GM19438 (cell line): ENCODE data around the gene TRAF3.

Experiments used
- ATAC-seq: cut with Tn5 transposase; IDR thresholded peaks from one replicate; pipeline ENCODE4 v1.9.1; 2021; ENCODE audit warnings: low read depth; ENCODE audit not compliant: unreplicated experiment

The TRAF3 gene

DNA sequence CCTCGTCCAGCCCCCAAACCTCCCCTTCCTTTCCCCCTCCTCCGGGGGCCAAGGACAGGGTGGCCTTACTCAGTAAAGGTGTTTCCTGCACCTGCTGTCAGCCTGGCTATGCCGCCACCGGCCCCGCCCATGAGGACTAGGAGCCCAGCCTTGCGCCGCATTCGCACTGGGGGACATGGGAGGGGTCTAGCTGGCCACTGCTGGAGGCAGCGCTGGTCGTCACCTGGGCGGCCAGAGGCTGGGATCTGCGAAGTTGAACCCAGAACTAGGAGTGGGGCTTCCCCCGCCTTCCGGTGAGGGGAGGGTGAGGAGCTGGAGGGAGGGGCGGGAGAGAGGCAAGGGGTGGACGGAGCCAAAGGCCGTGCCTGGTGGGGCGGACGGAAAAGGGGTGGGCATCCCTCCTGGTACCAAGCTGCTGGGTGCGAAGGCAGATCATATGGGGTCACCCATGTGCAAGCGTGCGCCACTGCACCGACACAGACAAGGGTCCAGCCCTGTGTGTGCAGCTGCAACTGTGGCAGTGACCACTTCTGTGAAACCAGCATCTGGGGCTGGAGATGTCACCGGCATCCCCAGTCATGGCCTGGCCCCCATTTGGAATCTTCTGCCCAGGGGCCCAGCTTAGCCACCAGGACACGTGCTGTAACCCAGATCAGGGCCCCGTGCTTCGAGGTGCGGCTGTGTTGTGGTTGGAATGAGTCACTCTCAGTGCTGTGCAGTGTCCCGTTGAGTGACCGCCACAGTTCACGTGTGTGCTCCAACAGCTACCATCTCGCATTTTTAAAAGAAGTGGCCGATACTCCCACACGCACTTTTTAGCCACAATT lies 153.7 kb downstream of the TRAF3 start:
- ATAC-seq = no peak

DNA sequence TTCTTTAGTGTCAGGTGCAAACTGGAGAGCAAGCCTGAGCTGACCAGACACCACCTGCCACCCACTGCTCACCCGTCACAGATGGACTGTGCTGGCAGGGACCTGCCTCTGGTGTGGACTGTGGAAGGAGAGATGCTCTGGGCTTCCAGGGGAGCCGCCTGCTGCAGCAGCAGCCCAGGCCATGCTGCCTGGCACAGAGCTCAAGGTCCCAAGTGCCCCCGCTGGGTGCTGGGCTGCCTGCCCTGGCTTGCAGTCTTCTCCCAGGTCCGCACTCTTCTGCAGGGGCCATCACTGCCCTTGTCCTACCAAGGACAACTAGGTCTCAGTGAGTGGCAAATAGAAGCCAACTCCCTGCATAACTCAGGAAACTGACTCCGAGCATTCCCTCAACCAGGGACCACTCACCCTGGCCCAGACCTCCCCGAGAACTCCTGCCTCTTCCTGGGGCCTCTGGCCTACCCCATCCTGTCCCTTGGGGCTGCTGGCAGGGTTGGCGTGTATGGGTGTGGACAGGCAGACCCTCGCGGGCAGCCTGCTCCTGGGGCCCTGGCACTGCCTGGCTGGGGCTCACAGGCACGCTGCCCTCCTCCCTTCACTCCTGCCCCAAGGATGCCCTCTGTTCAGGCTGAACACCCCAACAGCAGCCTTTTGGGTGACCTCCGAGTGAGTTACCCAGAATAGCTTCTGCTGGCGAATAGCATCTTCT lies 154.5 kb downstream of the TRAF3 start:
- ATAC-seq = no peak

DNA sequence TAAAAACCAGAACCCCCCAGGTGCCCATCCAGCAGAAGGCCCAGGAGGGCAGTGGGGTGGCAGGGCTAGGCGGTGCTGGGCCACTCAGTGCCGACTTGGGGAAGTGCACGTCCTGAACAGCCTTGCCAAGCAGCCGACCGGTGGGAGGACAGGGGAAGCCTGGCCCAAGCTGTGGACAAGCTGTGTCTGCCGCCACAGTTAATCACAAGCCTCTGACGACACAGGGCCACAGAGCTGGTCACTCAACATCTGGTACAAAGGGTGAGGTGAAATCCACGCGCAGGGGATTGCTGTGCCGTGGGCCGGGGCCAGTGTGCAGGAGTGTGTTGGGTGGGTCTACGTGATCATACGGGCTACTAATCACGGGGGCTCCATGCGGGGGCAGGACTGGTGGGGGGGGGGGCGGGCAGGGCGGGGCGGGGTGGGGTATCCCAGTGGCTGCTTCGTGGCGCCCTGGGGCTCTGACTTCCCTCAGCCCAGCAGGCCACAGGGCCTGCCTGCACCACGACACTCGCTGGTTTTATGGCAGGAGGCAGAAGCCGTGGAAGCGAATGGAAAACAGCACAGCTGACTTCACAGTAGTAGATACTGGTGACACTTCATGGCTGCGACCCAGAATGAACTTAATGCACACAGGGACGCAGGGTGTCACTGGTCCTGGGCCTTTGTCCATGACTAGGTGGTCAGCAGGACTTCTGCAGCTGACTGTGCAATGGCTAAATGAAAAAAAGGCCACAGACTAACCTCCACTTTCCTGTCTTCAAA lies 155.4 kb downstream of the TRAF3 start:
- ATAC-seq = no peak

DNA sequence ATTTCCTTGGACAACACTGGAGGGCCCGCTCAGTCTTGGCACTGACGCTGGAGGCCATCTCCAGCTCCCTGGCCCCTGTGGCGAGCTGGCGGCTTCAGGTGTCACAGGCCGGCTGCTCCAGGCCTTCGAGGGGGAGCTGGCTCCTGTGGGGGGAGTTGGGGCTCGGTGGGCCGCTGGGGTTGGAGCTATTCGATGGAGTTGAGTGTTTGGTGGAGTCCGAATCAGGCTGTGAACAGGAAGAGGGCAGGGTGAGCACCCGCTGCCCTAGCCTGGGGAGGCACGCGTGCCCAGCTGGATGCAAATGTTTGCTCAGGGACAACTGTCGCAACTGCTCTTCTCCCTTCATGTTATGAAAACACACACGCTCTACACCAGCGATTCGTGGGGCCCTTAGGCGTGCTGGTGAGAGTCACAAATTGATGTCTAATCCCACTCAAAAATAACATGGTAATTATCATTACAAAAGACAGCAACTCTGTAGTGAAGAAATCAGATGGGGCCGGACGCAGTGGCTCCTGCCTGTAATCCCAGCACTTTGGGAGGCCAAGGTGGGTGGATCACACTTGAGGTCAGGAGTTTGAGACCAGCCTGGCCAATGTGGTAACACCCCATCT lies 156.5 kb downstream of the TRAF3 start:
- ATAC-seq = no peak

DNA sequence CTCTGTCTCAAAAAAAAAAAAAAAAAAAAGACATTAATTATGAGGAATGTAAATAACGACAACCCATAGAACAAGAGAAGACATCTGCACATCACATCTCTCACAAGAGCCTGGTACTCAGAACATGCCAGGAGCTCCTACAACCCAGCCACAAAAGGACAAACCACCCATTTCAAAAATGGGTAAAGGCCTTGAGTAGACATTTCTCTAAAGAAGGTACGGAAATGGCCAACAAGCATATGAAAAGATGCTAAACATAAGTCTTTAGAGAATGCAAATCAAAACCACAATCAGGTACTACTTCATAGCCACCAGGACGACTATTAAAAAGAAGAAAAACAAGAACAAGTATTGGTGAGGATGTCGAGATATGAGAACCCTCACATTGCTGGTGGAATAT lies 158.5 kb downstream of the TRAF3 start:
- no peak for ATAC-seq

DNA sequence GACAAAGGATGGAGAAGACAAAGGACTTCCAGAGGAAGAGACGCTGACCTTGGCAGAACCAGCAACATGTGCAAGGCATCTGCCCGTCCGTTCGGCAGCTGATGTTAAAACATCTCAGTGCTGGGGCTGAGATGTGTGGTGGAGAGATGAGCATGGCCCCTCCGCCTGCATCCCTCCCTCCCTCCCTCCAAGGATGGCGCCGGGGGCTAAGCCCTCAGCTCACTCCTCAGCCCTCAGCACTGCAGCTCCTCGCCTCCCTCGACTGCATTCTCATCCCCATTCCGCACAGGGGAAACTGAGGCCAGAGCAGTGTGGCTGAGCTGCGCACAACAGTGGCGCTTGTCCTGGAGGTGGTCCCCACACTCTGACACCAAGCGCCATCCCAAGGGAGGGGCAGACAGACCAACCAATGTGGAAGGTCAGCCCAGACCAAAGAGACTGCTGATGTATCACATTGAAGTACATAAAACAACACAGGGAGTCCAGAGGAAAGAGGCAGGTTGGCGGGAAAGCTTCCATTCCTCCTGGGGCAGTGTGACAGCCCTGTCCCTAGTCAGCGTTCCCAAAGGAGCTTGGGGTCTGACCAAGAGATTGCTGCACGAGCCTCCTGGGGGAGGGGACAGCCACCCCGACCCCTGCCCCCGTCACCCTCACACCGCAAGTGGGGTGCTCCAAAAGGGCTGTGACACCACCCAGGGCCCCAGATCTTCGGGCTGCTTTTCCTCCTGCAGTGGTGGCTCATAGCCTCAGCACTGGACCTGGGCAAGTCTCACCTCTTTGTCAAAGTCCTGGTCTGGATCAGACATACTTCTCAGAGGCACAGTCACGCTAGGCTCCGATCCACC lies 160.3 kb downstream of the TRAF3 start:
- ATAC-seq = no peak

DNA sequence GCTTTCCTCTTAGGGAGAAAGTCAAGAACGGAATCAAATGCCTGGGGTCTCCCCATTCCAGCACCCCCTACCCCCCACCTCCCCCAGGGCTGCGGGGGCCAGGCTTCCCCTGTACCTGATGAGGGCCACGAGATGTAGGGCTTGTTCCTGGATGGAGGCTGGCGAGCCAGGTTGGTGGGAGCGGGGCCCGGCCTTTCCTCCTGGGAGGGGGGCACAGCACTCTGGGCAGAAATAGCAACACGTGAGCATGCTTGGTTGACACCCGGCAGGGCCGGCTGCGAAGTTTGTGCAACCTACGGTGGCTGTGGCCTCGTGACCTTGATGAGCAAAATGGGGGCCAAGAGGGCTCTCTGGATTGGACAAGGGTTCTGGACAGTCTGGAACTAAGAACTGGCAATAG lies 160.9 kb downstream of the TRAF3 start:
- no peak for ATAC-seq

DNA sequence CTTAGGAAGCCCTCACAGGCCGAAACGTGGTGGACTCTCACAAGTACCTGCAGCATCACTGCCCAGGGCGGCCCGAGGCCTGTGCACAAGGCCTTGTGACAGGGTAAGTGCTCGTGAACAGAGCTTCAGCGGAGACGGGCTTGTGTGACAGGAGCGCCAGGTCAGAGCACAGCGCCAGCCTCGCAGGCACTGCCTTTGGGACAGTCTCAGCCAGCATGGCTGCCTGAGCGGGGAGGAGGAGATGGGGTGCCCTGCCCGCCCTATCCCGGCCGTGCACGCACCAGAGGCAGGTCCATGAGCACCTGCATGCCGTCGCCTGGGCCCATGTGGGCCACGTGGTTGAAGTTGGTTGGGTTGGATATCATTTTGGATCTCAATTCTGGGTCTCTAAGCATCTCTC lies 162.1 kb downstream of the TRAF3 start:
- no peak for ATAC-seq

DNA sequence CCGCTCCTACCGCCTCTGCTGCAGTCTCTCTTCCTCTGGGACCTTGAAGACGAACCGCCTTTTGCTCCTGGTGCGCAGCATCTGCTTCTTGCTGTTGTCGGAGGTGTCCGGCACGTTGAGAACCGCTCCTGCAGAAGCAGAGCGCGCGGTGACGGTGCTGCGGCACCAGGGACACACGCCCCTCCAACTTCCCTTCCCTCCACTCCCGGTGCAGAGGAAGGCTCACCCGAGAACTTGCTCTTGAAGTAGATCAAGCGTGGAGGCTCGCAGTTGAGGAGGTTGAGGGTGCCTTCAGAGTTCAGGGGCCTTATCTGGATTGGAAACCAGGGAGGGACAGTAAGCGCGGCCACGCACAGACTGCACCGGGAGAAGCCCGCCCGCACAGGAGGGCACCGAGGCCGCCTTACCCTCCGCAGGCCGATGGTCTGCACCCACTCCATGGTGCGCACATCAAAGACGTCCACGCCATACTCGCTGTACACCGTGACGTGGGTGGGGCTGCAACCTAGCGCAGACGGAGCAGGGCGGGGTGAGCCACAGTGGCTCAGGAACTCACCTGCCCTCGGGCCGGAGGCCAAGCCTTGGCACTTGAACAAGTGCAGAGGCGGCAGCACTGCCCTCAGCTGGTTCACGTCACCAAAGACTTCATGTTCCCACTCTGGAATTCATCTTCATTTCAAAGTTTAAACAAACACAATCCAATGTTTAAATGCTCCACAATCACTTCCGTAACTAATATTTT lies 162.7 kb downstream of the TRAF3 start:
- no peak for ATAC-seq

DNA sequence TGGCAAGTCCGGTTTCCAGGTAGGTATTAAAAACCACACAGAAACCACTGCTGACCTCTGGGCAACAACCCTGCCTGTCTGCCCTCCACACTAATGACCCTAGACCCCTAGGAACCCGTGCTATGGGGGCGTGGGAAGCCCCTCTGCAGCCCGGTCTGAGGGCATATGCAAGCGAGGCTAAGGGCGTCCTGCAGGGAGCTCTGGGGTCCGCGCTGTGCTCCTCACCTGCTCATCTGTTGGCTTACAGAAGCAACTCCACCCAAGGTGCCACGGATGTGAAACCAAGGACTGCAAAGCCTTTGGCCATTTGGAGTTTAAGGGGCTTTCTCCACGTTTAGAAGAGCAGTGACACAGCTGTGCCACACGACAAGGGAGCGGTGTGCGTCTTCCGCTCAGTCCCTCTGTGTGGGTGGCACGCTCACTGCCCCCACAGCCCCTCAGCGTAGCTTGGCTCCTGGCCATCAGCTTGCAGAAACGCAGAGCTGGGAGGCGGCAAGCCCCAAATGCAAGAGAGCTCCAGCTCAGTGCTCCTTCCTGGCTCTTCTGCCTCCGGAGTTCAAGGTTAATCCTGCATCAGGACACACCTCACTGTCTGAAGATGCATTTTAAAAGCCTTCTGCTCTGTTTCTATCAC lies 163.6 kb downstream of the TRAF3 start:
- no peak for ATAC-seq

DNA sequence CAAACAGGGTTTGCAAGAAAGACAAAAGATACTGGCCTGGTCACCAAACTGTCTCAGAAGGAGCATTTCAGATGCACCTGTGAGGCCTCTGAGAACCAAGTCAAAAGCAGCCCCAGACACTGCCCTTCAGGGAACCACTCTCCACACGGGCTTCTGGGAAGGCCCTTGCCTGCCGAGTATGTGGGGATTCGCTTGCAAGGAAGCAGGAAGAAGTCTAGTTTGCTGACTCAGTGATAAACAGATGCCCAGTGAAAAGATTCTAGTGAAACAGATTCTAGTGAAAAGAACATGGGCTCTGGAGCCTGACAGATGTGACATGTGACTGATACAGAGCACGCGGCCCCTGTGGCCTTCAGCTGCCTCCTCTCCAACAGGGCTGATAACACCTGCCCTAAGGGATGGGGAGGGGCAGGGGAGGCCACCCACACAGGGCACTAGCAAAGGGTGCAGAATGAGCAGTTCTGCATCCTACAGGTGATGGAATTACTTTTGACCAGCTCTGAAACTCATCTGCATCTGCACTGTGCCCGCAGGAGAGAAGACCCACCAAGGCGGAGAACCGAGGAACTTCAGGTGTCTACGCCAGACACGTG lies 164.3 kb downstream of the TRAF3 start:
- no peak for ATAC-seq

DNA sequence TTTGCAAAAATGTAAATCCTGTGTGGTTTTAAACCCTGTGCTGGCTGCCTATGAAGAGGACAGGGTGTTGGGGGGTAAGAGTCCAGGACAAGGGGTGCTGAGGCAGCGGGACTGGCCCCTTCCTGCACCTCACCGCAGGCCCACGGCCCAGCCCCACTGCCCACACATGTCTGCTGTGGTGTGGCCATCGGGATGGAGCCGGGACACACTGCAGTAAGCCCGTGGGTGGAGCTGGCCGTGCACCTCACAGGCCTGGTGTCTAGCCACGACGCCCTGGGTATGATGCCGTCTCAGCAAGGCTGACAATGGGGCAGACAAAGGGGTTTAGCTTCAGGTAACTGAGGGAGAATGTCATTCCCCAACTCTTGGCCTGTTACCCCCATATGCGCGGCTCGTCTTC lies 164.8 kb downstream of the TRAF3 start:
- ATAC-seq = no peak

DNA sequence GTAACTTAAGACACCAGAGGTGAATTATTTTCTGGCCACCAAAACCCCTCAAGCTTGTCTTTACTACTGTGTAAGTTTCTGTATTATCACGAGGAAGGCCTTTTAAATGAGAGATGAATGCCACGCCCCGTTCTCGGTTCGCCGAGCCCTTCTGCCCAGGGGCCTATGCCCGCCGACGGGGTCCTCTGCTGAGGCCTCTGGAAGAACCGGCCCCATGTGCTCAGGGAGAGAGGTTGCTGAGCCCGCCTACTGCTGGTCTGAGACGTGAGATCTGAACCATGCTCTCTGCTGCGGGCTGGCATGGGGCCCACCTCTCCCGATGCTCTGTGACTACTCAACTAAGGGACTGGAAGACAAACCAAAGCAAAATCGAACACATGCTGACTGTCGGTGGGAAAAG lies 166.2 kb downstream of the TRAF3 start:
- no peak for ATAC-seq

DNA sequence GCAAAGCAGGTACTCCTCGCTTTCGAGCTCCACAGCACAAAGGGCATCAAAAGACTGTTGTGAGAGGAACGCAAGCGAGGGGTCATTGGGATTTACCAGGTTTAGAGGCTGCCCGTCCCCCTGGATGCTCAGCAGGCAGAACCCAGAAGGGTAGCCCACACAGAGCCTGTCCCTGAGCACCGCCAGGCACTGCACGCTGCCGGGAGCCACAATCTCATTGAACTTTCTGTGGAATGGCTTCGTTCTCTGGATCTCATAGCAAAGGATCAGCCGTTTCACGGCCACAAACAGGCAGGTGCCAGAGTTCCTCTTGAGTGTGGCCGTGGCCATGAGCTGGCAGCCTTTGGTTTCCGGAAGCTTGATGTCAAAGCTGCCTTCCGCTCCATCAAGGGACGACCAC lies 166.7 kb downstream of the TRAF3 start:
- no peak for ATAC-seq

DNA sequence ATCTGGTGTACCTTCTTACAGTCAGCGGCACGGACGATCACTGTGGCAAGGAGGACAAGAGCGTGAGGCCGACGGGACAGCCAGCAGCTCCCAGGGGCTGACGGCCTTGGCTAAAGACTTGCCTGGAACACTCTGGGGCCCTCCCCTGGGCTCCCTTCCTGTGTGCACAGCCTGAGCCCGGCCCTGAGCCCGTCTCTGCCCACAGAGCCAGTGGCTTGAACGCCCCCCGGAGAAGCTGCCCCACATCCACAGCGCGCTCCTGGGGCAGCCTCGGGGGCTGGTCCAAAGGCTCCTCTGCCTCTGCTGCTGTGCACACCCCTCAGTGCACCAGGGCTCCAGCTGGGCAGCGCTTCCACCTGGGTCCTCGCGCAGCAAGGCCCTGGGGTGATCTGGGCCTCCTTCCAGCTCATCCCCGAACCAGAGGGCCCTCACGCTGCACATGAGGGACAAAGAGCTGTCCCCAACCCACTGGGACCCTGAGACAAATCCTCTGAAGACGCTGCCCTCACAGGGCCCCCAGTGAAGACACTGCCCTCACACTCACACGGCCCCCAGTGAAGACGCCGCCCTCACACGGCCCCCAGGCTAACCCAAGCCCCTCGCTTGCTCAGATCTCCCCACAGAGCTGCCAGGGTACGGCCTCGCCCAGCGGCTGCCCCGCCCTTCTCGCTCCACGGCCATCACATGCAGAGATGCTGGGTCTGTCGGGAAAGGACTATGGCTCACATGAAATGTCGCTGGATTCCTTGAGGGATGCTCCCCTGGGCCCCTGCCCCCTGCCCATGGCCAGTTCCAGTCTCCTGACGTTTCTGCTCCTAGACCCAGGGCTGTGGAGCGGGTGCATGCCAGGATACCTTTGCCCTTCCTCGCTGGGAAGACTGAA lies 167.4 kb downstream of the TRAF3 start:
- no peak for ATAC-seq

DNA sequence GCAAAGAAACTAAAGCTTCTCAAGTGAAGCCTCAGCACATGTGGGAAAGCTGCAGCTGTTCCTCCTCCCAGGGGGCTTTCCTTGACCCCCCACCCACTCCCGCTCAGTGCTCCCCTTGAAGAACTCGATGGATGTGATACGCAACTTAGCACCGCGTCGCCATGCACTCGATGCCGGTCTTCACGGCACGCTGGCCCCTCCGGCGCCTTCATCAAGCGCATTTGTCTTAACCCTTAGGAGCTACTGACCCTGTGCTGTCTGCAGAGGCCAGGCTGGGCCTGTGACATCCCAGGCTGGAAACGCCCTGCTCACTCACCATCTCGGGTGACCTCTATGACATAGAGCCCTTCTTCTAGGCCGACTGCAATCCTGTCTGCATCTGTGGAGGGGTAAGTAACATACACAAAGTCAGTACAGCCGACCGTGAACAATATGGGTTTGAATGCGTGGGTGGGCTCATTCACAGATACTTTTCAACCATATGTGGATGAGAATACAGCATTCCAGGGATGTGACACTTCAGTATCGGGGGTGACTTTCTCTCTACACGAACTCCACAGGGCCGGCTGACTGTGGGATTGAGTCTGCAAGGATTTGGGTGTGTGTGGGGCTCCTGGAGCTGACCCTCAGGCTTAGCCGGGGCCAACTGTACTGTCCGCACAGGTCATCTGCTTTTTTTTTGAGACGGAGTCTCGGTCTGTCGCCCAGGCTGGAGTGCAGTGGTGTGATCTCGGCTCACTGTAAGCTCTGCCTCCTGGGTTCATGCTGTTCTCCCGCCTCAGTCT lies 168.3 kb downstream of the TRAF3 start:
- no peak for ATAC-seq
